Upper lobe of right lung (tissue), 1 donor: ENCODE results near the gene PLPPR5. TPM values are rescaled to one million over a fixed set of nuclear protein-coding genes. Genes with fewer than 3 reads are reported as not detected.

ENCODE experiments used
- ATAC-seq: fragments of 200-7000 bp; cut with Tn5 transposase; one replicate; pipeline ENCODE4 v1.9.1; 2020; ENCODE audit warnings: mild to moderate bottlenecking, moderate library complexity
- DNase-seq: peaks from one replicate; pipeline ENCODE4 v3.0.0-alpha.2; 2020
- H3K27ac ChIP-seq: fragments of 200-600 bp; one replicate; pipeline ENCODE4 v1.8.0; 2022
- H3K27me3 ChIP-seq: fragments of 200-600 bp; one replicate; pipeline ENCODE4 v1.8.0; 2022; ENCODE audit warnings: mild to moderate bottlenecking
- H3K36me3 ChIP-seq: fragments of 200-600 bp; one replicate; pipeline ENCODE4 v1.8.0; 2022
- H3K4me1 ChIP-seq: fragments of 200-600 bp; one replicate; pipeline ENCODE4 v1.8.0; 2022
- H3K4me3 ChIP-seq: fragments of 200-600 bp; one replicate; pipeline ENCODE4 v1.8.0; 2022; ENCODE audit warnings: mild to moderate bottlenecking
- H3K9me3 ChIP-seq: fragments of 200-600 bp; one replicate; pipeline ENCODE4 v1.8.0; 2022
- CTCF ChIP-seq: fragments of 200-600 bp; IDR thresholded peaks from one replicate; pipeline ENCODE4 v1.8.0; 2022; ENCODE audit warnings: antibody characterized with exemption
- intact Hi-C: fragments of 100-400 bp; cut with DNase I; formaldehyde crosslinking; loops from one replicate; pipeline ENCODE4 v1.11.0; 2022
- total RNA-seq: library from RNA; stranded (reverse); fragmentation: NEBNext Ultra II Directional; extraction: Animal tissue kit (Norgen Biotek cat#: 25700); gene quantifications from one replicate; pipeline ENCODE4 v1.2.1, GENCODE V29; 2021
- donor health status: DM: no; HTN: yes; CAD: no; lungs with severe emphysema.

The PLPPR5 gene
- total RNA-seq, 1 donor from 2014 or later, result not detected

GRCh38 chr1:98910827-98911226 lies 93.8 kb downstream of the PLPPR5 start:
- no peak for ATAC-seq
- no peak for TF ChIP-seq CTCF

GRCh38 chr1:98908980-98909379 lies 95.7 kb downstream of the PLPPR5 start:
- H3K4me1 ChIP-seq, result no peaks in the 10 kb centered on the region
- no peaks in the 10 kb centered on the region for H3K27me3 ChIP-seq
- intact Hi-C loops, result no loop called here
- DNase-seq (no peak), ATAC-seq (no peak)
- H3K4me3 ChIP-seq, result no peak overlapping the region
- H3K27ac ChIP-seq, result no peak overlapping the region
- TF ChIP-seq CTCF, result no peak
- H3K36me3 ChIP-seq, result no peaks in the 10 kb centered on the region
- no peaks in the 10 kb centered on the region for H3K9me3 ChIP-seq

More at GRCh38 chr1:98910827-98911226, 93.8 kb downstream of the PLPPR5 start:
- H3K27ac ChIP-seq, result no peak overlapping the region
- H3K4me1 ChIP-seq, result no peaks in the 10 kb centered on the region
- no peak for DNase-seq
- H3K36me3 ChIP-seq, result no peaks in the 10 kb centered on the region
- H3K9me3 ChIP-seq, result no peaks in the 10 kb centered on the region
- intact Hi-C loops, result no loop called here
- H3K27me3 ChIP-seq, result no peaks in the 10 kb centered on the region
- H3K4me3 ChIP-seq, result no peak overlapping the region

- Histone ChIP-seq H3K27me3 (no peaks in the 10 kb centered on the region), H3K9me3 (no peaks in the 10 kb centered on the region), H3K36me3 (no peaks in the 10 kb centered on the region), H3K4me1 (no peaks in the 10 kb centered on the region), H3K27ac (no peak overlapping the region), H3K4me3 (no peak overlapping the region)
- TF ChIP-seq CTCF, result no peak
- no peak for DNase-seq
- intact Hi-C loops, result no loop called here
- no peak for ATAC-seq
Observed at GRCh38 chr1:98906809-98907208, 97.9 kb downstream of the PLPPR5 start.

- no peaks in the 10 kb centered on the region for H3K36me3 ChIP-seq
- no peaks in the 10 kb centered on the region for H3K4me1 ChIP-seq
- no peak for DNase-seq
- H3K4me3 ChIP-seq, result no peak overlapping the region
- ATAC-seq, result no peak
- no peaks in the 10 kb centered on the region for H3K9me3 ChIP-seq
- no peak for TF ChIP-seq CTCF
- H3K27ac ChIP-seq, result no peak overlapping the region
- intact Hi-C loops, result no loop called here
- H3K27me3 ChIP-seq, result no peaks in the 10 kb centered on the region
Observed at GRCh38 chr1:98906361-98906760, 98.3 kb downstream of the PLPPR5 start.

- Histone ChIP-seq H3K27me3 (no peaks in the 10 kb centered on the region), H3K4me3 (no peak overlapping the region), H3K4me1 (no peaks in the 10 kb centered on the region), H3K36me3 (no peaks in the 10 kb centered on the region), H3K9me3 (no peaks in the 10 kb centered on the region), H3K27ac (no peak overlapping the region)
- intact Hi-C loops, result no loop called here
- TF ChIP-seq CTCF, result no peak
- ATAC-seq, result no peak
- no peak for DNase-seq
Observed at GRCh38 chr1:98904684-98905083, 100.0 kb downstream of the PLPPR5 start.

GRCh38 chr1:98903726-98904125 lies 100.9 kb downstream of the PLPPR5 start:
- no peaks in the 10 kb centered on the region for H3K9me3 ChIP-seq
- intact Hi-C loops, result no loop called here
- H3K27ac ChIP-seq, result no peak overlapping the region
- no peak for ATAC-seq
- no peak overlapping the region for H3K4me3 ChIP-seq
- H3K4me1 ChIP-seq, result no peaks in the 10 kb centered on the region
- no peaks in the 10 kb centered on the region for H3K36me3 ChIP-seq
- DNase-seq, result no peak
- no peak for TF ChIP-seq CTCF
- no peaks in the 10 kb centered on the region for H3K27me3 ChIP-seq
